CD14-positive monocyte (primary cell): ENCODE results near the gene DPM3. TPM values are rescaled to one million over a fixed set of nuclear protein-coding genes. Genes with fewer than 3 reads are reported as not detected.

ENCODE experiments used
- DNase-seq, 3 donors: peaks; one replicate each; pipeline ENCODE4 v3.0.0-alpha.2; 2011 to 2022
- H2AFZ ChIP-seq: 2 replicates; pipeline ENCODE4 v1.6.0; 2012; ENCODE audit warnings: mild to moderate bottlenecking, low read depth, low read length, inconsistent platforms; ENCODE audit not compliant: insufficient read depth, poor library complexity, severe bottlenecking
- H3K27ac ChIP-seq, 2 donors: 1 replicate in 1 of 2; 2 replicates in 1 of 2; pipeline ENCODE4 v1.5.1; 2012 to 2013; ENCODE audit warnings: low read length in 2 of 2, control low read depth in 1 of 2, inconsistent platforms in 1 of 2, low read depth in 1 of 2, mild to moderate bottlenecking in 1 of 2
- H3K27me3 ChIP-seq, 2 donors: one replicate each; pipeline versions ENCODE4 v1.6.0 to v1.6.1; 2011 to 2013; ENCODE audit warnings: low read length in 2 of 2; ENCODE audit not compliant: control insufficient read depth in 2 of 2, insufficient read depth in 2 of 2
- H3K36me3 ChIP-seq, 2 donors: replicated peaks in 1 of 2; 1 replicate in 1 of 2; 2 replicates in 1 of 2; pipeline versions ENCODE4 v1.5.1 to v1.6.1; 2012 to 2013; ENCODE audit warnings: low read length in 2 of 2, control low read depth in 1 of 2, inconsistent platforms in 1 of 2, mild to moderate bottlenecking in 1 of 2; ENCODE audit not compliant: insufficient read depth in 2 of 2, control insufficient read depth in 1 of 2
- H3K4me1 ChIP-seq, 2 donors: 1 replicate in 1 of 2; 2 replicates in 1 of 2; pipeline versions ENCODE4 v1.5.1 to v1.6.1; 2012 to 2013; ENCODE audit warnings: low read length in 2 of 2, control low read depth in 1 of 2, inconsistent platforms in 1 of 2, mild to moderate bottlenecking in 1 of 2, moderate library complexity in 1 of 2; ENCODE audit not compliant: insufficient read depth in 2 of 2, control insufficient read depth in 1 of 2
- H3K4me2 ChIP-seq: replicated peaks from 2 replicates; pipeline ENCODE3; 2012; ENCODE audit warnings: low read length, moderate library complexity, mild to moderate bottlenecking; ENCODE audit not compliant: poor library complexity, severe bottlenecking; ENCODE audit errors: extremely low read depth
- H3K4me3 ChIP-seq, 3 experiments: fragments of 200-600 bp in 1 of 3; sonication (generic) in 1 of 3; replicated peaks in 1 of 3; 1 replicate in 2 of 3; 2 replicates in 1 of 3; pipeline ENCODE4 v1.5.1; 2011 to 2013; ENCODE audit warnings: low read length in 3 of 3, mild to moderate bottlenecking in 3 of 3, control low read depth in 2 of 3, low read depth in 2 of 3, inconsistent platforms in 1 of 3, moderate library complexity in 1 of 3
- H3K79me2 ChIP-seq: 2 replicates; pipeline ENCODE4 v1.6.0; 2012; ENCODE audit warnings: mild to moderate bottlenecking, control low read depth, inconsistent platforms, low read length, moderate library complexity; ENCODE audit not compliant: insufficient read depth
- H3K9ac ChIP-seq: 2 replicates; pipeline ENCODE4 v1.6.0; 2017; ENCODE audit warnings: low read length, mild to moderate bottlenecking; ENCODE audit not compliant: insufficient read depth, poor library complexity, severe bottlenecking
- H3K9me3 ChIP-seq, 2 donors: replicated peaks in 1 of 2; 1 replicate in 1 of 2; 2 replicates in 1 of 2; pipeline versions ENCODE4 v1.5.1 to v1.6.1; 2012 to 2013; ENCODE audit warnings: low read length in 2 of 2, control low read depth in 1 of 2; ENCODE audit not compliant: control insufficient read depth in 1 of 2, insufficient read depth in 1 of 2
- H4K20me1 ChIP-seq: 2 replicates; pipeline ENCODE4 v1.6.0; 2012; ENCODE audit warnings: mild to moderate bottlenecking, low read length, control low read depth, moderate library complexity; ENCODE audit not compliant: insufficient read depth
- H3K27ac Mint-ChIP-seq, 7 donors: one replicate each; pipeline ENCODE4 v1.8.0; 2020; ENCODE audit warnings: mild to moderate bottlenecking in 7 of 7, mixed read lengths in 7 of 7, moderate library complexity in 6 of 7, inconsistent platforms in 2 of 7
- H3K27me3 Mint-ChIP-seq, 3 donors: one replicate each; pipeline ENCODE4 v1.8.0; 2021 to 2022; ENCODE audit warnings: low read depth in 3 of 3, mild to moderate bottlenecking in 3 of 3, mixed read lengths in 3 of 3, moderate library complexity in 3 of 3, inconsistent platforms in 1 of 3
- H3K36me3 Mint-ChIP-seq, 2 donors: one replicate each; pipeline ENCODE4 v1.8.0; 2020; ENCODE audit warnings: mixed read lengths in 2 of 2, inconsistent platforms in 1 of 2, mild to moderate bottlenecking in 1 of 2
- H3K4me1 Mint-ChIP-seq: one replicate; pipeline ENCODE4 v1.8.0; 2020; ENCODE audit warnings: mild to moderate bottlenecking, mixed read lengths
- H3K4me3 Mint-ChIP-seq, 2 donors: one replicate each; pipeline ENCODE4 v1.8.0; 2020; ENCODE audit warnings: mild to moderate bottlenecking in 2 of 2, mixed read lengths in 2 of 2, moderate library complexity in 1 of 2
- H3K9me3 Mint-ChIP-seq, 7 donors: one replicate each; pipeline ENCODE4 v1.8.0; 2020 to 2022; ENCODE audit warnings: mixed read lengths in 7 of 7, mild to moderate bottlenecking in 6 of 7, moderate library complexity in 6 of 7, inconsistent platforms in 2 of 7
- WGBS: methylation state at CpG from one replicate; pipeline ENCODE4 v1.1.5; 2013; ENCODE audit warnings: missing lambda C conversion rate; ENCODE audit not compliant: insufficient coverage; 5-methylcytosine and 5-hydroxymethylcytosine counted together
- intact Hi-C, 2 donors: fragments of 100-400 bp; cut with micrococcal nuclease; formaldehyde crosslinking; loops; one replicate each; pipeline versions ENCODE4 v1.15.0 to v1.15.1; 2023
- polyA plus RNA-seq, 3 donors: library from polyadenylated mRNA; depleted of rRNA in 1 of 3; unstranded in 2 of 3; stranded (reverse) in 1 of 3; fragments of 300-500 nt in 2 of 3; fragments of >200 nt in 1 of 3; fragmentation: Illumina TruSeq in 2 of 3; gene quantifications; 1 replicate in 2 of 3; 2 replicates in 1 of 3; pipeline ENCODE4 v1.2.3, GENCODE V29; 2012 to 2021
- TF ChIP-seq, protein P1 (sequence below): fragments of 200-600 bp; IDR thresholded peaks from one replicate; pipeline ENCODE4 v1.8.0; 2022; ENCODE audit warnings: antibody characterized with exemption, mild to moderate bottlenecking

Gene DPM3
- polyA plus RNA-seq, 3 donors: 99.9 to 141 (median 105) TPM

DNA sequence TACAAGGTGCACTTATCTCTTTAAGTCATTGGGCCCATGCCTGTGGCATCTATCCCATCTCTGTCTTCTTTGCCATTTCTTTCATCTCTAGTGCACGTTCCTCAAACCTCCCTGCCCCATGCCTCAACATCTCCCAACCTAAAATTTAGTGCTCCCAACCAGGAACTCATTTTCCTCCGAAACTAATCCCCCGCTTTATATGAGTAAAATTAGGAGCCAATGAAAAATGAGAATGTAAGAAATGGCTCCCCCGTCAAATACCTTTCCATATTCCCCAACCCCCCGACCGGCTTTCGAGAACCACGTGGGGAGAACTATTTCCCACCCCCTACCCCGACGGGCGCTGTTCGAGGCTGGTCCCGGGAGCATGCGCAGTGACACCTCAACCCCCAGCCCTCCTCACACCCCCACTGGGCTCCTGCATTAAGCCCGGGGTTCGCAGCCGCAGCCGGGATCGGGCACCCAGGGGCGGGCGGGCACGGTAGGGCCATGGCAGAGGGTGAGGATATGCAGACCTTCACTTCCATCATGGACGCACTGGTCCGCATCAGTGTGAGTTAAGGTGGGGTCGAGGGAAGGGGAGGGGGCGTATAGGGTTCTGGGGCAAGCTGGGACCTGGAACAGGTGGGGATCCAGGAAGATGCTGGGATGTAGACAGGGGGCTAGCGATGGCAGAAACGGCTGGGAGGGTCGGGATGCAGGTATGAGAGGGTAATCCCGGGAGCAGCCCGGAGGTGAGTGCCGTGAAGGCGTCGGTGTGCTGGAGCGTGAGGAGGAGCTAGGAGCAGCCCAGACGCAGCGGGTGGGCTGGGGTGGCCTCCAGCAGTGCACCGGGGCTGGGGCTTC lies 33.4 kb upstream of the DPM3 start, which contains the start of gene TRIM46:
TRIM46 (plus strand) TSS at position 372 of the 846 bp plus-strand sequence; CDS start at position 490, 118 bp downstream.
- peak in 1 of 3 donors; percentile 17 for DNase-seq
- H3K9me3 Mint-ChIP-seq: no peaks in the 10 kb centered on the region
- H3K4me3 Mint-ChIP-seq: peak within 1 kb of the TSS; percentile 93 to 96
- H3K4me2 ChIP-seq: peak within 1 kb of the TSS; percentile 86
- H3K9ac ChIP-seq: peak within 1 kb of the TSS; percentile 84
- peaks cover 36 to 44% of the 10 kb centered on the region in 2 donors for H3K4me1 ChIP-seq
- H3K27ac ChIP-seq: peak within 1 kb of the TSS; percentile 69 to 90
- H3K27me3 Mint-ChIP-seq: peaks cover 4 to 22% (median 21%) of the 10 kb centered on the region in 3 donors
- H3K36me3 Mint-ChIP-seq: peaks cover 19 to 27% of the 10 kb centered on the region in 2 donors
- H3K9me3 ChIP-seq: no peaks in the 10 kb centered on the region
- intact Hi-C loops: loop anchor here in 1 of 2 donors (5.0 kb wide), 1 partner anchor 36 kb away; the partner anchor contains the start of gene SLC50A1
- H2AFZ ChIP-seq: peak within 1 kb of the TSS; percentile 96
- no peaks in the 10 kb centered on the region for H4K20me1 ChIP-seq
- TF ChIP-seq, protein P1, sequence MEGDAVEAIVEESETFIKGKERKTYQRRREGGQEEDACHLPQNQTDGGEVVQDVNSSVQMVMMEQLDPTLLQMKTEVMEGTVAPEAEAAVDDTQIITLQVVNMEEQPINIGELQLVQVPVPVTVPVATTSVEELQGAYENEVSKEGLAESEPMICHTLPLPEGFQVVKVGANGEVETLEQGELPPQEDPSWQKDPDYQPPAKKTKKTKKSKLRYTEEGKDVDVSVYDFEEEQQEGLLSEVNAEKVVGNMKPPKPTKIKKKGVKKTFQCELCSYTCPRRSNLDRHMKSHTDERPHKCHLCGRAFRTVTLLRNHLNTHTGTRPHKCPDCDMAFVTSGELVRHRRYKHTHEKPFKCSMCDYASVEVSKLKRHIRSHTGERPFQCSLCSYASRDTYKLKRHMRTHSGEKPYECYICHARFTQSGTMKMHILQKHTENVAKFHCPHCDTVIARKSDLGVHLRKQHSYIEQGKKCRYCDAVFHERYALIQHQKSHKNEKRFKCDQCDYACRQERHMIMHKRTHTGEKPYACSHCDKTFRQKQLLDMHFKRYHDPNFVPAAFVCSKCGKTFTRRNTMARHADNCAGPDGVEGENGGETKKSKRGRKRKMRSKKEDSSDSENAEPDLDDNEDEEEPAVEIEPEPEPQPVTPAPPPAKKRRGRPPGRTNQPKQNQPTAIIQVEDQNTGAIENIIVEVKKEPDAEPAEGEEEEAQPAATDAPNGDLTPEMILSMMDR: peak; percentile 67
- no peaks in the 10 kb centered on the region for H3K27me3 ChIP-seq
- peak within 1 kb of the TSS; percentile 70 to 95 (median 91) for H3K4me3 ChIP-seq
- peak within 1 kb of the TSS; percentile 84 to 96 (median 93) for H3K27ac Mint-ChIP-seq
- H3K79me2 ChIP-seq: peaks cover 21% of the 10 kb centered on the region
- WGBS: under 1% methylated on average over 20 of the region's 38 CpGs
- H3K4me1 Mint-ChIP-seq: peaks cover 38% of the 10 kb centered on the region
- peaks cover 14 to 19% of the 10 kb centered on the region in 2 donors for H3K36me3 ChIP-seq

DNA sequence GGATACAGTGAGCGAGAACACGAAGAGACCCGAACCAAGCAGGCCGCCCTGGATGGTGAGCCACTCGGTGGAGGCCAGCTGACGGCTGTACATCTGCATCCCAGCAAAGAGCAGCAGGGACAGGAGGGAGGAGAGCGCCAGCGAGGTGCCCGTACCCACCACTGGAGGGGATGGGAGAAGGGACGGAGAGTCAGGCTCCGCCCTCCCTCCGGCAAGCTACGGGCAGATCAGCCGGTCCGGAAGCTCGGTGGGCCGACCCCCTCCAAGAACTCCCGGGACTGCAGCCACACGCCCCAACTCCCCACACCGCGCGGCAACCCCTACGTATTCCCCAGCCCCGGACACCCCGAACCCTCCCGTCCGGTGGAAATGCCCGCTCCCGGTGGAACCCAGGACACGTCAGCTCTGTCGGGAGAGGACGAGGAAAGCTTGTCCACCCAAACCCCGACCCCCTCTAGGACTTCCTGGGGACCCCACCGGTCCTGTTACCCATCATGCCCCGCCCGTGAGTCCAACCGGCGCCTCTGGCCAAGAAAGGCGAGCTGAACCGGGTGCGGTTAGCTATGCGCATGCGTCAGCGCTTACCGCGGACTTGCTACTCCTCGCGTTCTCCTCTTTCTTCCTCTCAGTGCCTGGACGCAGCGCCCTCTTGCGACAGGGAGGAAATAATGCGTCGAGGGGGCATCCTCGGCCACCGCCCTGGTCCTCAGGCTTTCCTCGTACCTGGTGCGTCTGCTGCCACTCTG lies 32.6 kb upstream of the DPM3 start, which contains the start of gene KRTCAP2:
KRTCAP2 (minus strand) TSS at position 573 of the 746 bp plus-strand sequence; CDS start at position 493, 80 bp downstream.
- H2AFZ ChIP-seq: peak within 1 kb of the TSS; percentile 96
- H3K27ac ChIP-seq: peak within 1 kb of the TSS; percentile 69 to 90
- H3K9ac ChIP-seq: peak within 1 kb of the TSS; percentile 84
- Mint-ChIP-seq H3K36me3 (peaks cover 19 to 30% of the 10 kb centered on the region in 2 donors), H3K27ac (peak within 1 kb of the TSS; percentile 84 to 96 (median 93)), H3K27me3 (peaks cover 4 to 22% (median 21%) of the 10 kb centered on the region in 3 donors), H3K9me3 (no peaks in the 10 kb centered on the region), H3K4me3 (peak within 1 kb of the TSS; percentile 93 to 96), H3K4me1 (peaks cover 36% of the 10 kb centered on the region)
- H3K4me3 ChIP-seq: peak within 1 kb of the TSS; percentile 70 to 95 (median 91)
- peak within 1 kb of the TSS; percentile 86 for H3K4me2 ChIP-seq
- H3K27me3 ChIP-seq: no peaks in the 10 kb centered on the region
- H3K36me3 ChIP-seq: peaks cover 14 to 19% of the 10 kb centered on the region in 2 donors
- no peaks in the 10 kb centered on the region for H4K20me1 ChIP-seq
- WGBS: under 1% methylated on average over 49 of the region's 57 CpGs
- TF ChIP-seq, protein P1: peak; percentile 95
- H3K9me3 ChIP-seq: no peaks in the 10 kb centered on the region
- intact Hi-C loops: loop anchor here in 1 of 2 donors (5.0 kb wide), 1 partner anchor 36 kb away; the partner anchor contains the start of gene SLC50A1
- peak; percentile 93 to 98 (median 95) for DNase-seq
- H3K79me2 ChIP-seq: peaks cover 21% of the 10 kb centered on the region
- H3K4me1 ChIP-seq: peaks cover 29 to 37% of the 10 kb centered on the region in 2 donors
